ENCODE measurements around the gene PEX7.

- TF ChIP-seq CTCF (IDR thresholded peaks at IDR 0.05): no peak
- TF ChIP-seq ZFX (IDR thresholded peaks at IDR 0.05; ENCODE audit: borderline replicate concordance): no peak
These were observed 139.5 kb downstream of the PEX7 start for GRCh38 chr6:136961848-136962247.
